ENCODE results near the gene SCN5A.

- TF ChIP-seq CTCF (IDR thresholded peaks at IDR 0.05; ENCODE audit: low read depth, low read length, missing input control), result no peak
- no peak for TF ChIP-seq EGR1 (IDR thresholded peaks at IDR 0.05; ENCODE audit: low read depth in 2 of 2)
- no peak for TF ChIP-seq REST (IDR thresholded peaks at IDR 0.05)
- TF ChIP-seq RAD21 (IDR thresholded peaks at IDR 0.05), result no peak
- no peak for TF ChIP-seq FOXA1 (IDR thresholded peaks at IDR 0.05)
Measured at GRCh38 chr3:38609386-38610111, 39.9 kb downstream of the SCN5A start.

Measured in liver (tissue), 3 donors.